ENCODE results near the gene MCC.

DNA sequence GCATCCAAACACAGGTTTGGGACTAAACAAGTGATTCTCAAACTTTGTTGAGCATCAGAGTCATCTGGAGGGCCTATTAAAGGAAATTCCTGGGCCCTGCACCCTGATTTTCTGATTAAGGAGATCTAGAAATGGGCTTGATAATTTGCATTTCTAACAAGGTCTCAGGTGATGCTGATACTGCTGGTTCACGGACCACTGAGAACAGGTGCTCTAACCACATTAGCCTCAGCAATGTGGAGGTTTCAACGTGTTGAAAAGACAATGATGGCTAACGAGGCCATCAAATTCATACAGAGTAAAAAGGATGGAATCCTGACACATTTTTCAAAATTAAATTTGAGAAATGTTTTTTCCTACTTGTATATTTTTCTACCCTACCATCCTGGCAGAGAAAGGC lies 225.6 kb downstream of the MCC start:
- TF ChIP-seq SIN3A (IDR thresholded peaks at IDR 0.05; ENCODE audit: borderline replicate concordance, insufficient read depth, low read length), result no peak
- TF ChIP-seq POLR2AphosphoS5 (IDR thresholded peaks at IDR 0.05; ENCODE audit: low read depth, low read length), result no peak
- TF ChIP-seq TAF1 (IDR thresholded peaks at IDR 0.05; ENCODE audit: borderline replicate concordance, insufficient read depth, low read length), result no peak
- TF ChIP-seq, protein P1, sequence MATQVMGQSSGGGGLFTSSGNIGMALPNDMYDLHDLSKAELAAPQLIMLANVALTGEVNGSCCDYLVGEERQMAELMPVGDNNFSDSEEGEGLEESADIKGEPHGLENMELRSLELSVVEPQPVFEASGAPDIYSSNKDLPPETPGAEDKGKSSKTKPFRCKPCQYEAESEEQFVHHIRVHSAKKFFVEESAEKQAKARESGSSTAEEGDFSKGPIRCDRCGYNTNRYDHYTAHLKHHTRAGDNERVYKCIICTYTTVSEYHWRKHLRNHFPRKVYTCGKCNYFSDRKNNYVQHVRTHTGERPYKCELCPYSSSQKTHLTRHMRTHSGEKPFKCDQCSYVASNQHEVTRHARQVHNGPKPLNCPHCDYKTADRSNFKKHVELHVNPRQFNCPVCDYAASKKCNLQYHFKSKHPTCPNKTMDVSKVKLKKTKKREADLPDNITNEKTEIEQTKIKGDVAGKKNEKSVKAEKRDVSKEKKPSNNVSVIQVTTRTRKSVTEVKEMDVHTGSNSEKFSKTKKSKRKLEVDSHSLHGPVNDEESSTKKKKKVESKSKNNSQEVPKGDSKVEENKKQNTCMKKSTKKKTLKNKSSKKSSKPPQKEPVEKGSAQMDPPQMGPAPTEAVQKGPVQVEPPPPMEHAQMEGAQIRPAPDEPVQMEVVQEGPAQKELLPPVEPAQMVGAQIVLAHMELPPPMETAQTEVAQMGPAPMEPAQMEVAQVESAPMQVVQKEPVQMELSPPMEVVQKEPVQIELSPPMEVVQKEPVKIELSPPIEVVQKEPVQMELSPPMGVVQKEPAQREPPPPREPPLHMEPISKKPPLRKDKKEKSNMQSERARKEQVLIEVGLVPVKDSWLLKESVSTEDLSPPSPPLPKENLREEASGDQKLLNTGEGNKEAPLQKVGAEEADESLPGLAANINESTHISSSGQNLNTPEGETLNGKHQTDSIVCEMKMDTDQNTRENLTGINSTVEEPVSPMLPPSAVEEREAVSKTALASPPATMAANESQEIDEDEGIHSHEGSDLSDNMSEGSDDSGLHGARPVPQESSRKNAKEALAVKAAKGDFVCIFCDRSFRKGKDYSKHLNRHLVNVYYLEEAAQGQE (IDR thresholded peaks at IDR 0.05; ENCODE audit: insufficient read depth in 1 of 2, low read depth in 2 of 2, low read length in 2 of 2), result no peak
- TF ChIP-seq FOXP2 (optimal IDR thresholded peaks at IDR 0.05; ENCODE audit: borderline replicate concordance, extremely low read depth, extremely low read length, insufficient read depth), result no peak
